HG02623 (cell line): ENCODE measurements around the gene GTF2A2.
A peak's percentile ranks its signal among the peaks of the same experiment; 100 is the strongest.
"Not testable (repeated sequence)": the region's sequence is repeated elsewhere in the genome, so short reads cannot be mapped to it uniquely, and the experiment has no call there.

Experiments
- ATAC-seq: cut with Tn5 transposase; IDR thresholded peaks from one replicate; pipeline ENCODE4 v1.9.1; 2021; ENCODE audit warnings: moderate library complexity; ENCODE audit not compliant: unreplicated experiment

GTF2A2 gene

GRCh38 chr15:59674361-59674877 is 17.1 kb upstream of the GTF2A2 start:
- ATAC-seq: no peak

GRCh38 chr15:59668556-59668955 is 11.2 kb upstream of the GTF2A2 start:
- ATAC-seq: no peak

- ATAC-seq: no peak
These were observed 4.9 kb upstream of the GTF2A2 start for GRCh38 chr15:59662260-59662659.

GRCh38 chr15:59659366-59659765 is 2.1 kb upstream of the GTF2A2 start:
- no peak for ATAC-seq

- no peak for ATAC-seq
These were observed 365 bp upstream of the GTF2A2 start for GRCh38 chr15:59657635-59658125.

- no peak for ATAC-seq
These were observed 3.3 kb downstream of the GTF2A2 start for GRCh38 chr15:59654046-59654445.

GRCh38 chr15:59649603-59650002 is 7.7 kb downstream of the GTF2A2 start:
- no peak for ATAC-seq

GRCh38 chr15:59647085-59647484 is 10.2 kb downstream of the GTF2A2 start:
- no peak for ATAC-seq

GRCh38 chr15:59646277-59646676 is 11.0 kb downstream of the GTF2A2 start:
- ATAC-seq: no peak

GRCh38 chr15:59645812-59646211 is 11.5 kb downstream of the GTF2A2 start:
- not testable (repeated sequence) for ATAC-seq

- ATAC-seq: no peak
These were observed 12.6 kb downstream of the GTF2A2 start for GRCh38 chr15:59644756-59645155.

GRCh38 chr15:59642351-59642750 is 15.0 kb downstream of the GTF2A2 start:
- ATAC-seq: no peak

- not testable (repeated sequence) for ATAC-seq
These were observed 19.8 kb downstream of the GTF2A2 start for GRCh38 chr15:59637507-59637906.

- ATAC-seq: no peak
These were observed 21.1 kb downstream of the GTF2A2 start for GRCh38 chr15:59636184-59636583.

GRCh38 chr15:59632714-59633113 is 24.6 kb downstream of the GTF2A2 start:
- no peak for ATAC-seq

GRCh38 chr15:59622289-59622688 is 35.0 kb downstream of the GTF2A2 start:
- peak; percentile 61 for ATAC-seq

GRCh38 chr15:59618406-59618805 is 38.9 kb downstream of the GTF2A2 start:
- no peak for ATAC-seq

- ATAC-seq: no peak
These were observed 40.9 kb downstream of the GTF2A2 start for GRCh38 chr15:59616379-59616778.

- no peak for ATAC-seq
These were observed 41.7 kb downstream of the GTF2A2 start for GRCh38 chr15:59615661-59616060.

- no peak for ATAC-seq
These were observed 43.2 kb downstream of the GTF2A2 start for GRCh38 chr15:59614153-59614552.

GRCh38 chr15:59611276-59612260 is 45.7 kb downstream of the GTF2A2 start, which contains the start of gene GCNT3:
TSS of gene GCNT3 (plus strand) at chr15:59611783. CDS start at chr15:59618239, 6,456 bp downstream.
- ATAC-seq: no peak
